Body of pancreas (tissue), 4 donors: ENCODE measurements around the gene C5AR2.

ENCODE experiments used
- POLR2A ChIP-seq, 3 donors: fragments of 450-650 bp; IDR thresholded peaks; one replicate each; pipeline ENCODE4 v1.6.1; 2016; ENCODE audit warnings: antibody characterized with exemption in 3 of 3, mild to moderate bottlenecking in 2 of 3
- TF ChIP-seq, protein P1 (sequence below), 7 experiments: fragments of 450-650 bp in 4 of 7; fragments of 200-600 bp in 3 of 7; sonication (generic) in 3 of 7; IDR thresholded peaks; one replicate each; pipeline ENCODE4 v1.5.1; 2016 to 2019; ENCODE audit warnings: antibody characterized with exemption in 7 of 7

DNA sequence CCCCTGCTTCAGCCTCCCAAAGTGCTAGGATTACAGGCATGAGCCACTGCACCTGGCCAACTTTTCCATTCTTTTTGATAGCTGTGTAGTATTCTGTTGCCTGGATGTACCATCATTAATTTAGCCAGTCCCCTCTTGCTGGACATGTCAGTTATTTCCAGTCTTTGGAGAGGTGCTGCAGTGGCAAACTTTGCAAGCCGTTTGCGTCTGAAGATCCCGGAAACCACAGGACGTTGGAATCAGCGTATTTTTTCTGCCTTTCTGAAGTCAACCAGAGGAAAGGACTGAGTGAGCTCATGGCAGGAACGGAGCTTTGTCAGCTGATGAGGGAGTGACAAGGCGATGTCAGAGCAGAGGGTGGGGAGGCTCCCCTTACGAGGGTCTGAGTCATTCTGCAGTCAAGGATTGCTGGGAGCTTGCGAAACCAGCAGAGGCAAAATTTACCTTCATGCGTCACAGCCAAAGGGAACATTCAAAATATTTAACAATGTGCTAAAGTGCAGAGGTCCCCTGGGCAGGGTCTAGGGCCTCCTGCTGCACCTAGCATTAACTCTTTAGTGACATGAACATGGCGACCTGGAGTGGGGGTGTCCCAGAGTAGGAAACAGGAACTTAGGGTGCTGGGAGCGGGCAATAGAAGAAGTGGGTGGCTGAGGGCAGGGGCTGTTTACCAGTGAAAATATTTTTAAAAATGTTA, 16.7 kb upstream of the C5AR2 start:
- TF ChIP-seq, protein P1, sequence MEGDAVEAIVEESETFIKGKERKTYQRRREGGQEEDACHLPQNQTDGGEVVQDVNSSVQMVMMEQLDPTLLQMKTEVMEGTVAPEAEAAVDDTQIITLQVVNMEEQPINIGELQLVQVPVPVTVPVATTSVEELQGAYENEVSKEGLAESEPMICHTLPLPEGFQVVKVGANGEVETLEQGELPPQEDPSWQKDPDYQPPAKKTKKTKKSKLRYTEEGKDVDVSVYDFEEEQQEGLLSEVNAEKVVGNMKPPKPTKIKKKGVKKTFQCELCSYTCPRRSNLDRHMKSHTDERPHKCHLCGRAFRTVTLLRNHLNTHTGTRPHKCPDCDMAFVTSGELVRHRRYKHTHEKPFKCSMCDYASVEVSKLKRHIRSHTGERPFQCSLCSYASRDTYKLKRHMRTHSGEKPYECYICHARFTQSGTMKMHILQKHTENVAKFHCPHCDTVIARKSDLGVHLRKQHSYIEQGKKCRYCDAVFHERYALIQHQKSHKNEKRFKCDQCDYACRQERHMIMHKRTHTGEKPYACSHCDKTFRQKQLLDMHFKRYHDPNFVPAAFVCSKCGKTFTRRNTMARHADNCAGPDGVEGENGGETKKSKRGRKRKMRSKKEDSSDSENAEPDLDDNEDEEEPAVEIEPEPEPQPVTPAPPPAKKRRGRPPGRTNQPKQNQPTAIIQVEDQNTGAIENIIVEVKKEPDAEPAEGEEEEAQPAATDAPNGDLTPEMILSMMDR (IDR thresholded peaks at IDR 0.05) = no peak
- no peak for TF ChIP-seq POLR2A (IDR thresholded peaks at IDR 0.05)
